ENCODE data around the gene FOXL2. TPM values are rescaled to one million over a fixed set of nuclear protein-coding genes. Genes with fewer than 3 reads are reported as not detected.

Gene FOXL2
- total RNA-seq, 1 experiment from 2014 or later: not detected

- Histone ChIP-seq H3K9ac (ENCODE audit: low read length) (no peak overlapping the region), H3K4me3 (ENCODE audit: low read length) (no peak overlapping the region), H3K27me3 (ENCODE audit: low read length) (no peaks in the 10 kb centered on the region)
These were observed 2.6 kb upstream of the FOXL2 start for GRCh38 chr3:138949445-138950005.

DNA sequence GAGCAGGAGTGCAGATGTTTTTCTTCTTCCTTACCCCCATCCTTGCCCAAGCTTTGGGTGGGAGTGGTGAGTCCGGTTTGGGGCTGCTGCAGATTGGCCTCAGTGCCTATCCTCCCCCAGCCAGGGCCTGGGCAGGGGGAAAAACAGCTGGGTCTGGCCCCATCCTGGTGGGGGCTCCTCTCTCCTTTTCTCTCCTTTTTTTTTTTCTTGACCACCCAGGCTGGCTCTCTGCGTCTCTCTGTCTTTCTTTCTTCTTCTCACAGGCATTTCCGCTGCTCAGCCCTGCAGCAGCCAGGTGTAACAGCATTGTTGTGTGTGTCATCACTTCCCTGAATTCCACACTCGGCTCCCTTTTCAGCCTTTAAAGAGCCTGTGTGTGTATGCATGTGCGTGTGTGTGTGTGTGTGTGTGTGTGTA is 2.1 kb upstream of the FOXL2 start:
- Histone ChIP-seq H2AFZ (ENCODE audit: low read length) (no peak overlapping the region), H3K27me3 (ENCODE audit: low read length) (no peaks in the 10 kb centered on the region), H3K4me3 (ENCODE audit: low read length) (no peak overlapping the region), H3K36me3 (ENCODE audit: insufficient read depth, low read length) (no peaks in the 10 kb centered on the region), H3K4me2 (ENCODE audit: low read depth, low read length, poor library complexity, severe bottlenecking) (no peak overlapping the region), H3K9me3 (ENCODE audit: low read length) (no peaks in the 10 kb centered on the region), H3K27ac (ENCODE audit: low read length) (no peak overlapping the region), H3K9me2 (replicated peaks; ENCODE audit: insufficient read depth, low read length) (no peaks in the 10 kb centered on the region), H3K4me1 (ENCODE audit: low read length) (no peaks in the 10 kb centered on the region), H3K9ac (ENCODE audit: low read length) (no peak overlapping the region), H3K79me2 (ENCODE audit: low read length) (no peaks in the 10 kb centered on the region), H4K20me1 (ENCODE audit: insufficient read depth, low read depth, low read length) (no peaks in the 10 kb centered on the region)
- no peak for DNase-seq

More at GRCh38 chr3:138949445-138950005, 2.6 kb upstream of the FOXL2 start:
- H4K20me1 ChIP-seq (ENCODE audit: insufficient read depth, low read depth, low read length): no peaks in the 10 kb centered on the region
- H3K79me2 ChIP-seq (ENCODE audit: low read length): no peaks in the 10 kb centered on the region
- H3K27ac ChIP-seq (ENCODE audit: low read length): no peak overlapping the region
- H2AFZ ChIP-seq (ENCODE audit: low read length): no peak overlapping the region
- no peak for DNase-seq
- no peak overlapping the region for H3K4me2 ChIP-seq (ENCODE audit: low read depth, low read length, poor library complexity, severe bottlenecking)
- H3K9me3 ChIP-seq (ENCODE audit: low read length): no peaks in the 10 kb centered on the region
- H3K9me2 ChIP-seq (replicated peaks; ENCODE audit: insufficient read depth, low read length): no peaks in the 10 kb centered on the region
- H3K4me1 ChIP-seq (ENCODE audit: low read length): no peaks in the 10 kb centered on the region
- H3K36me3 ChIP-seq (ENCODE audit: insufficient read depth, low read length): no peaks in the 10 kb centered on the region

DNA sequence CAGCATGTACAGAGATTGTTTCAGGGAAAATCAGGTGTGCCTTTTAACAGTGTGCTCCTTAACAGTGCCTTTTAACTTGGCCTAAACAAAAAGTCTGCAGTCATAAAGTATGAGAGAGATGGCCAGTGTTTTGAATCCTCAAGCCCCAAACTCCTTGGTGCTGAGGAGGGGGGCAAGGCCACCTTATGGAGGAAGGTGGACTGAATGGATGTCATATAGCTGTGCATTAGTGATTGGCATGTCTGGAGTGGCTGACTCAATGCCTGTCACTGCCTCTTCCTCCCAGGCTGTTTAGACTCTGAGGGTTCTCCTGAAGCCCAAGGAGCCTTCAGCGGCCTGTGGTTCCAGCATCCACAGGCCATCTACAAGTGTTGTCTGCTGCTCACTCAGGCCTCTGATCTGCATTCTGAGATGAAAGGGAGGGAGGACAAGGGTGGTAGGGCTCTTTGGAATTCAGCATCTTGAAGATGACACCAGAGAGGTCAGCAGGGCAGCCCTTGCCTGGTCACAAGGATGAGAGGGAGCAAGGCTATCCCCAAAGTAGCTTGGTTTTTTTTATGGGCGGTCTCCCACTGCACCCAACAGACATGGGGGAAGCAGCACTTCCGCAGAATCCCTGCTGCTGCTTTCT is 1.5 kb upstream of the FOXL2 start:
- DNase-seq: no peak
- no peaks in the 10 kb centered on the region for H3K9me3 ChIP-seq (ENCODE audit: low read length)
- H3K79me2 ChIP-seq (ENCODE audit: low read length): no peaks in the 10 kb centered on the region
- H2AFZ ChIP-seq (ENCODE audit: low read length): no peak overlapping the region
- H3K4me2 ChIP-seq (ENCODE audit: low read depth, low read length, poor library complexity, severe bottlenecking): no peak overlapping the region
- H4K20me1 ChIP-seq (ENCODE audit: insufficient read depth, low read depth, low read length): no peaks in the 10 kb centered on the region
- H3K27me3 ChIP-seq (ENCODE audit: low read length): no peaks in the 10 kb centered on the region
- H3K36me3 ChIP-seq (ENCODE audit: insufficient read depth, low read length): no peaks in the 10 kb centered on the region
- no peak overlapping the region for H3K9ac ChIP-seq (ENCODE audit: low read length)
- no peaks in the 10 kb centered on the region for H3K9me2 ChIP-seq (replicated peaks; ENCODE audit: insufficient read depth, low read length)
- no peak overlapping the region for H3K27ac ChIP-seq (ENCODE audit: low read length)
- H3K4me1 ChIP-seq (ENCODE audit: low read length): no peaks in the 10 kb centered on the region
- H3K4me3 ChIP-seq (ENCODE audit: low read length): no peak overlapping the region

DNA sequence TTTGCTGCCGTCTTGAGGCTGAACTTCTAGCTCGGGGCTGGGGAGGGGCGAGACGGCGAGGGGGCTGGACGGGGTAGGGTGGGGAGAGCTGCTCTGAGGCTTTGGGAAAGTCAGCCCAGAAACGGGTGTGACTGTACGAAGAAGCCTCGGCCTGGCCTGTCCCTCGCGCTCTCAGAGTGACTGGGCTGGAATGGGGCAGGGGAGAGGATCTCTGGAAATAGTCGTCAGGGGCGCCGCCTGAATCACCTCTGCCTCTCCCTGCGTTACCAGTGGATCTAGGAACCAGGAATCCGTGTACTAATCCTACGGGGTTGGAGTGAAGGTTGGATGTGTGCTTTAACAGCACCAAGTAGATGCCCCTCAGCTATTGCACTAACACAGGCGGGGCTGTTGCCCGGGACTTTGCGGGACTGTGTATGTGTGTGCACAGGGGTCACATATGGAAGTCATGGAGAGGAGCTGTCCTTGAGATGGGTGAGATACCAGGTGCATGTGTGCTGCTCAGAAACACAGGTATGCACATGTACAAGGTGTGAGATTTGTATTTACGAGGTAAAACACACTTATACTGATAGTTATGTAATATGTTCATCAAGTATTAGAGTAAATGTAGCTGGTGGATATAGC is 671 bp upstream of the FOXL2 start:
- H2AFZ ChIP-seq (ENCODE audit: low read length): no peak overlapping the region
- DNase-seq: no peak
- no peaks in the 10 kb centered on the region for H3K36me3 ChIP-seq (ENCODE audit: insufficient read depth, low read length)
- no peaks in the 10 kb centered on the region for H4K20me1 ChIP-seq (ENCODE audit: insufficient read depth, low read depth, low read length)
- H3K4me3 ChIP-seq (ENCODE audit: low read length): no peak overlapping the region
- H3K9me2 ChIP-seq (replicated peaks; ENCODE audit: insufficient read depth, low read length): no peaks in the 10 kb centered on the region
- H3K4me1 ChIP-seq (ENCODE audit: low read length): no peaks in the 10 kb centered on the region
- no peak overlapping the region for H3K9ac ChIP-seq (ENCODE audit: low read length)
- H3K79me2 ChIP-seq (ENCODE audit: low read length): no peaks in the 10 kb centered on the region
- no peak overlapping the region for H3K27ac ChIP-seq (ENCODE audit: low read length)
- no peaks in the 10 kb centered on the region for H3K27me3 ChIP-seq (ENCODE audit: low read length)
- no peaks in the 10 kb centered on the region for H3K9me3 ChIP-seq (ENCODE audit: low read length)
- H3K4me2 ChIP-seq (ENCODE audit: low read depth, low read length, poor library complexity, severe bottlenecking): no peak overlapping the region

DNA sequence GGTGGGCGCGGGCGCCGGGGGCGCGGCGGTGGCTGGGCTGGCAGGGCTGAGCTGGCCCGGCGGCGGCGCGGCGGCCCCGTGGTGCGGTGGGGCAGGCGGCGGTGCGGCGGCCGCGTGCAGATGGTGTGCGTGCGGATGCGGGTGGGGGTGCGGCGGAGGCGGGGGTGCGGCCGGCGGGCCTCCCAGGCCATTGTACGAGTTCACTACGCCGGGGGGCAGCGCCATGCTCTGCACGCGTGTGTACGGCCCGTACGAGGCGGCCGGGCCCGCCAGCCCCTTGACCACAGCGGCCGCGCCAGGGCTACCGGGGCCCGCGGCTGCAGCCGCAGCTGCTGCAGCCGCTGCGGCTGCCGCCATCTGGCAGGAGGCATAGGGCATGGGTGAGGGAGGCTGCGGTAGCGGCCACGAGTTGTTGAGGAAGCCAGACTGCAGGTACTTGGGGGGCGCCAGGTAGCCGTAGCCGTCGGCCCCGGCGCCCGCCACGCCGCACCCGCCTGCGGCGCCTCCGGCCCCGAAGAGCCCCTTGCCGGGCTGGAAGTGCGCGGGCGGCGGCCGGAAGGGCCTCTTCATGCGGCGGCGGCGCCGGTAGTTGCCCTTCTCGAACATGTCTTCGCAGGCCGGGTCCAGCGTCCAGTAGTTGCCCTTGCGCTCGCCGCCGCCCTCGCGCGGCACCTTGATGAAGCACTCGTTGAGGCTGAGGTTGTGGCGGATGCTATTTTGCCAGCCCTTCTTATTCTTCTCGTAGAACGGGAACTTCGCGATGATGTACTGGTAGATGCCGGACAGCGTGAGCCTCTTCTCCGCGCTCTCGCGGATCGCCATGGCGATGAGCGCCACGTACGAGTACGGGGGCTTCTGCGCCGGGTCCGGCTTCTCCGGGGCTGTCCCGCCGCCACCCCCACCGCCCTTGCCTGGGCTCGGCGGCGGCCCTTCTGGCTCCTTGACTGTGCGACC is 951 bp downstream of the FOXL2 start:
- H3K9ac ChIP-seq (ENCODE audit: low read length): no peak overlapping the region
- no peaks in the 10 kb centered on the region for H3K36me3 ChIP-seq (ENCODE audit: insufficient read depth, low read length)
- H3K79me2 ChIP-seq (ENCODE audit: low read length): no peaks in the 10 kb centered on the region
- H3K4me2 ChIP-seq (ENCODE audit: low read depth, low read length, poor library complexity, severe bottlenecking): no peak overlapping the region
- H3K9me2 ChIP-seq (replicated peaks; ENCODE audit: insufficient read depth, low read length): no peaks in the 10 kb centered on the region
- no peaks in the 10 kb centered on the region for H3K27me3 ChIP-seq (ENCODE audit: low read length)
- H3K4me3 ChIP-seq (ENCODE audit: low read length): no peak overlapping the region
- H4K20me1 ChIP-seq (ENCODE audit: insufficient read depth, low read depth, low read length): no peaks in the 10 kb centered on the region
- H3K9me3 ChIP-seq (ENCODE audit: low read length): no peaks in the 10 kb centered on the region
- H3K27ac ChIP-seq (ENCODE audit: low read length): no peak overlapping the region
- DNase-seq: no peak
- no peak overlapping the region for H2AFZ ChIP-seq (ENCODE audit: low read length)
- no peaks in the 10 kb centered on the region for H3K4me1 ChIP-seq (ENCODE audit: low read length)

DNA sequence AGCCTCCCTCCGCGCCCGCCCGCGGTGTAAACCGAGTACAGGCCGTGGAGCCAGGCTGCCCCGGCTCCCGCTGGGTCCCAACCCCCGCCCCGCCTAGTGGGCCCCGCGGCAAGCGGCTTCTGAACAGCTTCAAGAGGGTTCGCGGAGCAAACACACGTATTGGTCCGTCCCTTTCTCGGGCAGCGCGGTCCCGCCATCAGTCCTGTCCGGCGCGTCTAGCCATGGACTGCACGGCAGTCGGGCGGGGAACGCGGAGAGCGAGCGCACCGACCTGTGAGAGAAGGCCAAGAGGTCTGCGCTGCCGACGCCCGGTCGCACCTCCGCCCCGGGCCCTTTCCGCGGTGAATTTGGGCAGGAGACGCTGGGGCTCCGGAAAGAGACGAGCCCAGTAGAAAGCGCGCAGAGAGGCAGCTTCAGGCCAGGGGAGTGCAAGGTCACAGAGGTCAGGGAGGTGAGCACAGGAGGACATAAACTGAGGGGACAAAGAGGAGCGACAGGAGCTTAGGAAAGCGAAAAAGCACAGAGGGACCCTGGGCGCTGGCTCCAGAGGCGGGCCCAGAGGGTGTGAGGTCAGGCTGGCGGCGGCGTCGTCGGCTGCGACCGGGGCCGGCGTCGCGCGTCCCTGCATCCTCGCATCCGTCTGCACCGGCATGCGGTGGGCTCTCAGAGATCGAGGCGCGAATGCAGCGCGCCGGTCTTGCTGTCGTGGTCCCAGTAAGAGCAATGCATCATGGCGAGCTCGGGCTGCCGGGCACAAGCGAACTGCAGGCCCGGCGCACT is 1.8 kb downstream of the FOXL2 start:
- Histone ChIP-seq H3K9ac (ENCODE audit: low read length) (no peak overlapping the region), H3K9me3 (ENCODE audit: low read length) (no peaks in the 10 kb centered on the region), H3K27ac (ENCODE audit: low read length) (no peak overlapping the region), H3K4me1 (ENCODE audit: low read length) (no peaks in the 10 kb centered on the region), H3K4me3 (ENCODE audit: low read length) (no peak overlapping the region), H3K36me3 (ENCODE audit: insufficient read depth, low read length) (no peaks in the 10 kb centered on the region), H4K20me1 (ENCODE audit: insufficient read depth, low read depth, low read length) (no peaks in the 10 kb centered on the region), H3K9me2 (replicated peaks; ENCODE audit: insufficient read depth, low read length) (no peaks in the 10 kb centered on the region), H2AFZ (ENCODE audit: low read length) (no peak overlapping the region), H3K27me3 (ENCODE audit: low read length) (no peaks in the 10 kb centered on the region), H3K4me2 (ENCODE audit: low read depth, low read length, poor library complexity, severe bottlenecking) (no peak overlapping the region), H3K79me2 (ENCODE audit: low read length) (no peaks in the 10 kb centered on the region)
- DNase-seq: no peak

- Histone ChIP-seq H3K9me3 (ENCODE audit: low read length) (no peaks in the 10 kb centered on the region), H3K4me1 (ENCODE audit: low read length) (no peaks in the 10 kb centered on the region), H3K27ac (ENCODE audit: low read length) (no peak overlapping the region), H3K9me2 (replicated peaks; ENCODE audit: insufficient read depth, low read length) (no peaks in the 10 kb centered on the region), H3K27me3 (ENCODE audit: low read length) (no peaks in the 10 kb centered on the region), H3K36me3 (ENCODE audit: insufficient read depth, low read length) (no peaks in the 10 kb centered on the region), H2AFZ (ENCODE audit: low read length) (no peak overlapping the region), H3K4me2 (ENCODE audit: low read depth, low read length, poor library complexity, severe bottlenecking) (no peak overlapping the region), H3K9ac (ENCODE audit: low read length) (no peak overlapping the region), H3K79me2 (ENCODE audit: low read length) (no peaks in the 10 kb centered on the region), H3K4me3 (ENCODE audit: low read length) (no peak overlapping the region), H4K20me1 (ENCODE audit: insufficient read depth, low read depth, low read length) (no peaks in the 10 kb centered on the region)
- DNase-seq: no peak
These were observed 2.3 kb downstream of the FOXL2 start for GRCh38 chr3:138944654-138944928.
